ENCODE data around the gene THUMPD2. TPM values are rescaled to one million over a fixed set of nuclear protein-coding genes. Genes with fewer than 3 reads are reported as not detected.

The THUMPD2 gene
- polyA plus RNA-seq, 4 donors, result 6.5 to 23.8 (median 9.8) TPM

DNA sequence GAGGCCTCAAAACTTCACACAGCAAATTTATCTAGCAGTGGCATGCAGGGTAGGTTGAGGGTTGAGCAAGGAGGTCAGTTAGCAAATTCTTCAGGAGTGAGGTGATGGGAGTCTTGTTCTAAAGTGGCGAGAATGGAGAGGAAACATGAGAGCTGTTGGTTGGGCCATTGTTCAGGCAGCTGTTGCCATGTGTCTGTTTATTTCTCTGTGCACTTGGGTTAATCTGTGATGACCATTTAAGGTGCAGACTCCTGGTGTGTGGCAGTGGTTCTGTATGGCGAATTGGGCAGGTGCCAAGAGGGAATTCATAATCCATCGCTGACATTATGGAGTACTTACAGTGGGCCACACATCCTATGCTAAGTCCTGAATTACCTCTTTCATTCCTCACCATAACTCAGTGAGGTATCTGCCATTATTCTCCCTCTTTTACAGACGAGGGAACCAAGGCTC is 82.9 kb downstream of the THUMPD2 start:
- Histone ChIP-seq H3K27ac (ENCODE audit: low read depth in 1 of 3, low read length in 2 of 3) (no peak overlapping the region), H3K4me3 (ENCODE audit: low read depth in 1 of 3, low read length in 3 of 3) (no peak overlapping the region), H3K27me3 (ENCODE audit: control insufficient read depth in 3 of 3, insufficient read depth in 3 of 3, low read length in 3 of 3) (no peaks in the 10 kb centered on the region), H3K4me1 (ENCODE audit: control insufficient read depth in 3 of 3, insufficient read depth in 2 of 3, low read depth in 1 of 3, low read length in 2 of 3) (no peaks in the 10 kb centered on the region), H3K36me3 (ENCODE audit: control insufficient read depth in 3 of 3, insufficient read depth in 2 of 3, low read depth in 1 of 3, low read length in 3 of 3) (no peaks in the 10 kb centered on the region), H3K9me3 (ENCODE audit: control insufficient read depth in 2 of 2, insufficient read depth in 1 of 2, low read depth in 1 of 2, low read length in 1 of 2) (peaks cover 0 to 3% of the 10 kb centered on the region in 2 donors)
- peak in 1 of 2 donors; percentile 5 for DNase-seq
- 78 to 95% (median 89%) methylated on average over 4 of the region's 4 CpGs for WGBS, 3 donors
- FAIRE-seq, result no peak

DNA sequence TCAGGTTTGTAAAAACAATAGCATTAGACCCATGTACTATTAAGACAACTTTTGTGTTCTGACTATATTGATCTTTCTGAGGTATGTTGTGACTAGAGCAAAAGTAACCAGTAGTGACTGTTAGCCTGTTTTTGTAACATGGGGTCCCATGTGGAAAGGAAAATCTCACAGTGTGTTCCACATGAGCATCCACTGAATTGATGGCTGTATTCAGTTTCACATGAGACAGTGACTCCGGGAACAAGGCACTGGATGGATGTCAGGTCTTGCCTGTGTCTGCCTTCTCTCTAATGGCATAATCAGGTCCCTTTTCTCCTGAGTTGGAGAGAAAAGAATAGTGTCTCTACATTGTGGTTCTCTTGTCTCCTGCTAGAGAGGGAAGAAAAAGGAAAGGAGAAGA is 85.8 kb downstream of the THUMPD2 start:
- Histone ChIP-seq H3K27ac (ENCODE audit: low read depth in 1 of 3, low read length in 2 of 3) (no peak overlapping the region), H3K4me3 (ENCODE audit: low read depth in 1 of 3, low read length in 3 of 3) (no peak overlapping the region), H3K4me1 (ENCODE audit: control insufficient read depth in 3 of 3, insufficient read depth in 2 of 3, low read depth in 1 of 3, low read length in 2 of 3) (no peaks in the 10 kb centered on the region), H3K27me3 (ENCODE audit: control insufficient read depth in 3 of 3, insufficient read depth in 3 of 3, low read length in 3 of 3) (no peaks in the 10 kb centered on the region), H3K36me3 (ENCODE audit: control insufficient read depth in 3 of 3, insufficient read depth in 2 of 3, low read depth in 1 of 3, low read length in 3 of 3) (no peaks in the 10 kb centered on the region), H3K9me3 (ENCODE audit: control insufficient read depth in 2 of 2, insufficient read depth in 1 of 2, low read depth in 1 of 2, low read length in 1 of 2) (peaks cover 0 to 6% of the 10 kb centered on the region in 2 donors)
- no peak for FAIRE-seq
- 87 to 89% (median 87%) methylated on average over 1 of the region's 1 CpG for WGBS, 3 donors
- DNase-seq, result no peak

- FAIRE-seq, result no peak
- no peak overlapping the region for H3K4me3 ChIP-seq (ENCODE audit: low read depth in 1 of 3, low read length in 3 of 3)
- H3K27ac ChIP-seq (ENCODE audit: low read depth in 1 of 3, low read length in 2 of 3), result no peak overlapping the region
- DNase-seq, result no peak
- no peaks in the 10 kb centered on the region for H3K27me3 ChIP-seq (ENCODE audit: control insufficient read depth in 3 of 3, insufficient read depth in 3 of 3, low read length in 3 of 3)
- H3K4me1 ChIP-seq (ENCODE audit: control insufficient read depth in 3 of 3, insufficient read depth in 2 of 3, low read depth in 1 of 3, low read length in 2 of 3), result no peaks in the 10 kb centered on the region
- 73 to 85% (median 81%) methylated on average over 6 of the region's 6 CpGs for WGBS, 3 donors
- no peaks in the 10 kb centered on the region for H3K36me3 ChIP-seq (ENCODE audit: control insufficient read depth in 3 of 3, insufficient read depth in 2 of 3, low read depth in 1 of 3, low read length in 3 of 3)
- H3K9me3 ChIP-seq (ENCODE audit: control insufficient read depth in 2 of 2, insufficient read depth in 1 of 2, low read depth in 1 of 2, low read length in 1 of 2), result peaks cover 0 to 6% of the 10 kb centered on the region in 2 donors
These were observed 89.2 kb downstream of the THUMPD2 start for GRCh38 chr2:39689876-39690275.

GRCh38 chr2:39689272-39689841 is 89.7 kb downstream of the THUMPD2 start:
- Histone ChIP-seq H3K4me3 (ENCODE audit: low read depth in 1 of 3, low read length in 3 of 3) (no peak overlapping the region), H3K27ac (ENCODE audit: low read depth in 1 of 3, low read length in 2 of 3) (no peak overlapping the region), H3K4me1 (ENCODE audit: control insufficient read depth in 3 of 3, insufficient read depth in 2 of 3, low read depth in 1 of 3, low read length in 2 of 3) (no peaks in the 10 kb centered on the region), H3K36me3 (ENCODE audit: control insufficient read depth in 3 of 3, insufficient read depth in 2 of 3, low read depth in 1 of 3, low read length in 3 of 3) (no peaks in the 10 kb centered on the region), H3K27me3 (ENCODE audit: control insufficient read depth in 3 of 3, insufficient read depth in 3 of 3, low read length in 3 of 3) (no peaks in the 10 kb centered on the region), H3K9me3 (ENCODE audit: control insufficient read depth in 2 of 2, insufficient read depth in 1 of 2, low read depth in 1 of 2, low read length in 1 of 2) (peaks cover 0 to 6% of the 10 kb centered on the region in 2 donors)
- no peak for FAIRE-seq
- WGBS, 3 donors, result 79 to 86% (median 85%) methylated on average over 1 of the region's 1 CpG
- no peak for DNase-seq

DNA sequence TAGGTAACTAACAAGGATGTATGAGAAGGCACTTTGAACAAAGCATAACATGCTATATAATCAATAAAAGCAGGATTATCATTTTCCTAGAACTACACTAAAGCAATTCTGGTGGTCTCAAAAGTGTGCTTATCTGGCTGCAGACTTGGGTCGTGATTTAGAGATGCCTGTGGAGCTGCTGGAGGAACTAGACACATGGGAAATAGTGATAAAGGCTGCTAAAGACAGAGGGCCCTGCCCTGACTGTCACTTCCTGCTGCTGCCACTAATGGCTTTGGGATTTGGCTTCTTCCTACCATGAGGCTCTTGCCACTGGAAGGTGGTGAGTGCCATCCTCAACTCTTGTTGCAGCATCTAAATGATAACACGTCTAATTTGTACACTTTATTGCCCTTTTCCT is 90.9 kb downstream of the THUMPD2 start:
- Histone ChIP-seq H3K4me3 (ENCODE audit: low read depth in 1 of 3, low read length in 3 of 3) (no peak overlapping the region), H3K9me3 (ENCODE audit: control insufficient read depth in 2 of 2, insufficient read depth in 1 of 2, low read depth in 1 of 2, low read length in 1 of 2) (peaks cover 0 to 6% of the 10 kb centered on the region in 2 donors), H3K4me1 (ENCODE audit: control insufficient read depth in 3 of 3, insufficient read depth in 2 of 3, low read depth in 1 of 3, low read length in 2 of 3) (no peaks in the 10 kb centered on the region), H3K27me3 (ENCODE audit: control insufficient read depth in 3 of 3, insufficient read depth in 3 of 3, low read length in 3 of 3) (no peaks in the 10 kb centered on the region), H3K27ac (ENCODE audit: low read depth in 1 of 3, low read length in 2 of 3) (no peak overlapping the region), H3K36me3 (ENCODE audit: control insufficient read depth in 3 of 3, insufficient read depth in 2 of 3, low read depth in 1 of 3, low read length in 3 of 3) (no peaks in the 10 kb centered on the region)
- FAIRE-seq (no peak), DNase-seq (no peak)
- WGBS, 3 donors, result 19 to 52% (median 47%) methylated on average over 2 of the region's 2 CpGs

- WGBS, 3 donors, result 84 to 89% (median 89%) methylated on average over 6 of the region's 6 CpGs
- no peak for FAIRE-seq
- H3K9me3 ChIP-seq (ENCODE audit: control insufficient read depth in 2 of 2, insufficient read depth in 1 of 2, low read depth in 1 of 2, low read length in 1 of 2), result peaks cover 0 to 6% of the 10 kb centered on the region in 2 donors
- H3K27me3 ChIP-seq (ENCODE audit: control insufficient read depth in 3 of 3, insufficient read depth in 3 of 3, low read length in 3 of 3), result no peaks in the 10 kb centered on the region
- H3K4me3 ChIP-seq (ENCODE audit: low read depth in 1 of 3, low read length in 3 of 3), result no peak overlapping the region
- no peaks in the 10 kb centered on the region for H3K36me3 ChIP-seq (ENCODE audit: control insufficient read depth in 3 of 3, insufficient read depth in 2 of 3, low read depth in 1 of 3, low read length in 3 of 3)
- DNase-seq, result no peak
- no peaks in the 10 kb centered on the region for H3K4me1 ChIP-seq (ENCODE audit: control insufficient read depth in 3 of 3, insufficient read depth in 2 of 3, low read depth in 1 of 3, low read length in 2 of 3)
- no peak overlapping the region for H3K27ac ChIP-seq (ENCODE audit: low read depth in 1 of 3, low read length in 2 of 3)
These were observed 92.6 kb downstream of the THUMPD2 start for GRCh38 chr2:39686456-39686855.

Other genes with a start within 250 kb of the THUMPD2 start
- gene TMEM178A, start 113.3 kb downstream of the THUMPD2 start, polyA plus RNA-seq, result 1 to 10 TPM in 3 of 4 donors, under 1 TPM in 1; 0.61 to 5.0 (median 3.0) TPM

Measured in small intestine (tissue), 7 donors.